GM12878 (cell line): ENCODE data around the gene AMT. TPM values are rescaled to one million over a fixed set of nuclear protein-coding genes. Genes with fewer than 3 reads are reported as not detected.
A peak's percentile ranks its signal among the peaks of the same experiment; 100 is the strongest.

Experiments
- ATAC-seq: fragments of 200-7000 bp; cut with Tn5 transposase; 3 replicates; pipeline ENCODE4 v1.9.1; 2020; ENCODE audit warnings: mild to moderate bottlenecking, moderate library complexity
- BruUV-seq: library from RNA; stranded (reverse); fragments of 400-500 nt; replicated peaks from 2 replicates; lab custom pipeline; 2021; lab: Mats Ljungman, UMichigan
- CTCF ChIA-PET: fragments of 300-600 bp; sonication (Branson Sonifier 250); formaldehyde crosslinking; extraction: SDS; loops from one replicate; lab custom pipeline; 2021; ENCODE audit warnings: inconsistent platforms; lab: Yijun Ruan, JAX
- POLR2A ChIA-PET: fragments of 350-600 bp; formaldehyde crosslinking; extraction: SDS; loops from one replicate; lab custom pipeline; 2021; ENCODE audit warnings: inconsistent platforms; lab: Charles Lee
- RAD21 ChIA-PET: fragments of 300-600 bp; sonication (Branson Sonifier 250); formaldehyde crosslinking; loops from one replicate; lab custom pipeline; 2023; ENCODE audit warnings: antibody characterized with exemption; ENCODE audit not compliant: unreplicated experiment; lab: Charles Lee
- SMC1A ChIA-PET: fragments of 300-600 bp; sonication (Branson Sonifier 250); formaldehyde crosslinking; loops from one replicate; lab custom pipeline; 2023; ENCODE audit not compliant: unreplicated experiment, uncharacterized antibody; lab: Charles Lee
- DNase-seq: peaks from one replicate; pipeline ENCODE4 v3.0.0-alpha.2; 2011; ENCODE audit warnings: low read depth, low spot score
- FAIRE-seq: peaks from 3 replicates; lab custom pipeline; 2011; peaks lifted over from hg19 to GRCh38; lab: Jason Lieb, UNC
- H2AFZ ChIP-seq: 2 replicates; pipeline ENCODE4 v1.6.0; 2011; ENCODE audit warnings: low read depth, low read length, control low read depth; ENCODE audit not compliant: control insufficient read depth
- H3K27ac ChIP-seq: 2 replicates; pipeline ENCODE4 v1.5.1; 2011; ENCODE audit warnings: control low read depth; ENCODE audit not compliant: control insufficient read depth, insufficient read depth
- H3K27me3 ChIP-seq, 2 experiments: replicated peaks in 1 of 2; 2 replicates each; pipeline versions ENCODE4 v1.6.0 to v1.6.1; 2011; ENCODE audit warnings: low read length in 1 of 2; ENCODE audit not compliant: control insufficient read depth in 2 of 2, insufficient read depth in 2 of 2
- H3K36me3 ChIP-seq, 2 experiments: 2 replicates each; pipeline ENCODE4 v1.5.1; 2011; ENCODE audit warnings: low read length in 1 of 2; ENCODE audit not compliant: control insufficient read depth in 2 of 2, insufficient read depth in 2 of 2
- H3K4me1 ChIP-seq: 2 replicates; pipeline ENCODE4 v1.6.1; 2011; ENCODE audit warnings: mild to moderate bottlenecking, low read length, moderate library complexity, mixed read lengths; ENCODE audit not compliant: control insufficient read depth, insufficient read depth
- H3K4me2 ChIP-seq: 2 replicates; pipeline ENCODE4 v1.6.0; 2011; ENCODE audit warnings: control low read depth; ENCODE audit not compliant: control insufficient read depth, insufficient read depth
- H3K4me3 ChIP-seq: fragments of 200-600 bp; sonication (generic); 2 replicates; pipeline ENCODE4 v1.5.1; 2016
- H3K79me2 ChIP-seq: 2 replicates; pipeline ENCODE4 v1.6.0; 2011; ENCODE audit warnings: low read length; ENCODE audit not compliant: control insufficient read depth, insufficient read depth
- H3K9ac ChIP-seq: 2 replicates; pipeline ENCODE4 v1.8.0; 2011; ENCODE audit warnings: low read length, control low read depth, mixed read lengths; ENCODE audit not compliant: control insufficient read depth, insufficient read depth
- H3K9me3 ChIP-seq: replicated peaks from 3 replicates; pipeline ENCODE4 v1.5.1; 2011; ENCODE audit warnings: mild to moderate bottlenecking, low read length; ENCODE audit not compliant: control insufficient read depth, insufficient read depth
- H4K20me1 ChIP-seq: 2 replicates; pipeline ENCODE4 v1.6.0; 2011; ENCODE audit not compliant: control insufficient read depth, insufficient read depth
- CBX5 ChIP-seq: sonication (generic); IDR thresholded peaks from 2 replicates; pipeline ENCODE4 v1.6.1; 2016; ENCODE audit warnings: low read depth, moderate library complexity, mild to moderate bottlenecking, inconsistent platforms
- KLF5 ChIP-seq: fragments of 450-650 bp; IDR thresholded peaks from 2 replicates; pipeline ENCODE4 v1.6.1; 2014; ENCODE audit warnings: mild to moderate bottlenecking; ENCODE audit not compliant: partially characterized antibody
- POLR2AphosphoS5 ChIP-seq: IDR thresholded peaks from 2 replicates; pipeline ENCODE4 v1.6.1; 2011; ENCODE audit warnings: mild to moderate bottlenecking, low read length, inconsistent platforms
- RAD21 ChIP-seq: IDR thresholded peaks from 2 replicates; pipeline ENCODE4 v1.6.1; 2011; ENCODE audit warnings: mild to moderate bottlenecking, low read depth, low read length, moderate library complexity; ENCODE audit not compliant: insufficient read depth
- SPI1 ChIP-seq: IDR thresholded peaks from 2 replicates; pipeline ENCODE4 v1.6.1; 2011; ENCODE audit warnings: low read depth, mild to moderate bottlenecking, low read length, moderate library complexity, borderline replicate concordance; ENCODE audit not compliant: insufficient read depth
- ZNF274 ChIP-seq: IDR thresholded peaks from one replicate; pipeline ENCODE4 v1.8.0; 2011; ENCODE audit not compliant: insufficient read length, insufficient read depth
- WGBS: methylation state at CpG from one replicate; pipeline ENCODE4 v1.1.6; 2016; ENCODE audit warnings: low lambda C conversion rate; ENCODE audit not compliant: insufficient replicate concordance, insufficient coverage; ENCODE audit errors: missing lambda C conversion rate; 5-methylcytosine and 5-hydroxymethylcytosine counted together
- in situ Hi-C: fragments of 300-500 bp; cut with MboI; formaldehyde crosslinking; loops from 9 replicates; pipeline ENCODE4 v1.14.3; 2018; ENCODE audit warnings: mixed read lengths
- intact Hi-C: fragments of 100-400 bp; cut with micrococcal nuclease; formaldehyde crosslinking; loops from one replicate; pipeline ENCODE4 v1.14.2; 2022; ENCODE audit not compliant: unreplicated experiment
- polyA plus RNA-seq, 11 experiments: library from polyadenylated mRNA; depleted of rRNA in 4 of 11; unstranded in 6 of 11; stranded (reverse) in 5 of 11; fragments of >200 nt; fragmentation: Nextera tagmentation in 4 of 11; fragmentation: Illumina TruSeq in 1 of 11; extraction: Ambion mirVana in 4 of 11; extraction: Trizol in 1 of 11; gene quantifications; 1 replicate in 1 of 11; 2 replicates in 10 of 11; pipeline versions ENCODE4 v1.2.1 to v1.2.3, GENCODE V29; 2011 to 2016; ENCODE audit warnings: inconsistent platforms in 2 of 11, missing spikeins in 2 of 11, low read depth in 1 of 11
- total RNA-seq, 4 experiments: library from RNA; depleted of rRNA in 3 of 4; stranded (reverse); fragments of >200 nt in 3 of 4; fragmentation: Illumina TruSeq in 1 of 4; extraction: Trizol in 1 of 4; gene quantifications; 2 replicates each; pipeline versions ENCODE4 v1.2.1 to v1.2.3, GENCODE V29; 2013 to 2021
- TF ChIP-seq, protein P1 (sequence below), 3 experiments: IDR thresholded peaks in 2 of 3; conservative IDR thresholded peaks in 1 of 3; 2 replicates each; pipeline ENCODE4 v1.5.1; 2011; ENCODE audit warnings: low read depth in 3 of 3, low read length in 3 of 3, mild to moderate bottlenecking in 3 of 3, control low read depth in 2 of 3, moderate library complexity in 2 of 3, inconsistent platforms in 1 of 3, mixed read lengths in 1 of 3; ENCODE audit not compliant: control insufficient read depth in 2 of 3, insufficient read depth in 1 of 3; ENCODE audit errors: extremely low read depth in 1 of 3

Gene AMT
- total and polyA plus RNA-seq, 10 of the 15 experiments (the other 5 are each of a cell fraction or from before 2014, with no cell fraction given): 0.45 to 7.2 (median 2.6) TPM

GRCh38 chr3:49454458-49454857, 32.2 kb upstream of the AMT start:
- no peak overlapping the region for H3K4me3 ChIP-seq
- ATAC-seq (peak; percentile 73), DNase-seq (no peak), FAIRE-seq (no peak)
- CTCF ChIA-PET: interaction anchor here (0.6 to 3.0 kb wide), 9 partner anchors 10 to 467 kb away, joined by 3 to 11 read pairs (median 3); no protein-coding TSS in a partner anchor
- intact Hi-C loops: loop anchor here (5.0 kb wide), 1 partner anchor 218 kb away; the partner anchor contains the start of gene APEH
- SMC1A ChIA-PET: interaction anchor here (0.6 to 1.7 kb wide), 4 partner anchors 27 to 1370 kb away, joined by 3 to 4 read pairs (median 4); partner anchors contain the start of gene KLHDC8B
- no peaks in the 10 kb centered on the region for H3K79me2 ChIP-seq
- no peaks in the 10 kb centered on the region for H3K36me3 ChIP-seq
- H3K27me3 ChIP-seq: no peaks in the 10 kb centered on the region
- POLR2A ChIA-PET: interaction anchor here (0.6 kb wide), 1 partner anchor 55 kb away, joined by 3 read pairs; no protein-coding TSS in a partner anchor
- WGBS: 40% methylated on average over 2 of the region's 2 CpGs
- BruUV-seq: no TSS peak
- in situ Hi-C loops: no loop called here
- no peak overlapping the region for H2AFZ ChIP-seq
- H3K4me2 ChIP-seq: no peak overlapping the region
- RAD21 ChIA-PET: interaction anchor here (0.6 to 1.5 kb wide), 9 partner anchors 10 to 283 kb away, joined by 3 to 8 read pairs (median 3); partner anchors contain the start of gene KLHDC8B
- no peaks in the 10 kb centered on the region for H4K20me1 ChIP-seq
- TF ChIP-seq POLR2AphosphoS5 (no peak), SPI1 (no peak), KLF5 (no peak), RAD21 (peak; percentile 60), CBX5 (no peak), ZNF274 (no peak)
- TF ChIP-seq, protein P1, sequence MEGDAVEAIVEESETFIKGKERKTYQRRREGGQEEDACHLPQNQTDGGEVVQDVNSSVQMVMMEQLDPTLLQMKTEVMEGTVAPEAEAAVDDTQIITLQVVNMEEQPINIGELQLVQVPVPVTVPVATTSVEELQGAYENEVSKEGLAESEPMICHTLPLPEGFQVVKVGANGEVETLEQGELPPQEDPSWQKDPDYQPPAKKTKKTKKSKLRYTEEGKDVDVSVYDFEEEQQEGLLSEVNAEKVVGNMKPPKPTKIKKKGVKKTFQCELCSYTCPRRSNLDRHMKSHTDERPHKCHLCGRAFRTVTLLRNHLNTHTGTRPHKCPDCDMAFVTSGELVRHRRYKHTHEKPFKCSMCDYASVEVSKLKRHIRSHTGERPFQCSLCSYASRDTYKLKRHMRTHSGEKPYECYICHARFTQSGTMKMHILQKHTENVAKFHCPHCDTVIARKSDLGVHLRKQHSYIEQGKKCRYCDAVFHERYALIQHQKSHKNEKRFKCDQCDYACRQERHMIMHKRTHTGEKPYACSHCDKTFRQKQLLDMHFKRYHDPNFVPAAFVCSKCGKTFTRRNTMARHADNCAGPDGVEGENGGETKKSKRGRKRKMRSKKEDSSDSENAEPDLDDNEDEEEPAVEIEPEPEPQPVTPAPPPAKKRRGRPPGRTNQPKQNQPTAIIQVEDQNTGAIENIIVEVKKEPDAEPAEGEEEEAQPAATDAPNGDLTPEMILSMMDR (IDR thresholded peaks at IDR 0.05 in 2 of 3, conservative IDR thresholded peaks at IDR 0.05 in 1 of 3; ENCODE audit: control insufficient read depth in 2 of 3, extremely low read depth in 1 of 3, insufficient read depth in 1 of 3, low read depth in 3 of 3, low read length in 3 of 3): peak; percentile 36 to 49 (median 43); a peak in 5 of 6 replicates
- no peak overlapping the region for H3K9ac ChIP-seq
- H3K4me1 ChIP-seq: no peaks in the 10 kb centered on the region
- H3K27ac ChIP-seq: no peak overlapping the region
- H3K9me3 ChIP-seq: no peaks in the 10 kb centered on the region
